GM18499 (cell line): Measurements from ENCODE around the gene PPP1CC.

Experiments used
- ATAC-seq: cut with Tn5 transposase; IDR thresholded peaks from one replicate; pipeline ENCODE4 v1.9.1; 2021; ENCODE audit warnings: moderate number of reproducible peaks; ENCODE audit not compliant: insufficient read depth, unreplicated experiment

Gene PPP1CC

GRCh38 chr12:110689281-110690126, 53.2 kb downstream of the PPP1CC start:
- no peak for ATAC-seq

GRCh38 chr12:110688446-110689280, 54.0 kb downstream of the PPP1CC start, which contains the start of gene HVCN1:
Gene HVCN1 (minus strand): TSS chr12:110689115. CDS start chr12:110683245, 5,870 bp downstream.
- ATAC-seq = no peak

- no peak for ATAC-seq
Measured at GRCh38 chr12:110687396-110688169, 55.1 kb downstream of the PPP1CC start.

- no peak for ATAC-seq
Measured at GRCh38 chr12:110686294-110686903, 56.3 kb downstream of the PPP1CC start.

- no peak for ATAC-seq
Measured at GRCh38 chr12:110684312-110684836, 58.3 kb downstream of the PPP1CC start.

GRCh38 chr12:110683888-110684287, 58.8 kb downstream of the PPP1CC start:
- ATAC-seq = no peak

- ATAC-seq = no peak
Measured at GRCh38 chr12:110680032-110680431, 62.7 kb downstream of the PPP1CC start.

GRCh38 chr12:110679201-110679600, 63.5 kb downstream of the PPP1CC start:
- ATAC-seq = no peak

- no peak for ATAC-seq
Measured at GRCh38 chr12:110677982-110678381, 64.7 kb downstream of the PPP1CC start.

- peak; percentile 54 for ATAC-seq
Measured at GRCh38 chr12:110677206-110677911, 65.3 kb downstream of the PPP1CC start.

- ATAC-seq = no peak
Measured at GRCh38 chr12:110676171-110676570, 66.5 kb downstream of the PPP1CC start.

GRCh38 chr12:110670161-110670701, 72.5 kb downstream of the PPP1CC start:
- ATAC-seq = no peak
